PC-9 (cell line): Measurements from ENCODE around the gene RYR2.

ENCODE experiments used
- CTCF ChIP-seq: fragments of 200-600 bp; sonication (generic); conservative IDR thresholded peaks from 2 replicates; pipeline ENCODE4 v1.6.1; 2017; ENCODE audit warnings: mixed run types, antibody characterized with exemption, mild to moderate bottlenecking, moderate library complexity
- EZH2 ChIP-seq: fragments of 200-600 bp; sonication (generic); IDR thresholded peaks from 2 replicates; pipeline ENCODE4 v1.8.0; 2017; ENCODE audit warnings: antibody characterized with exemption, low read depth

DNA sequence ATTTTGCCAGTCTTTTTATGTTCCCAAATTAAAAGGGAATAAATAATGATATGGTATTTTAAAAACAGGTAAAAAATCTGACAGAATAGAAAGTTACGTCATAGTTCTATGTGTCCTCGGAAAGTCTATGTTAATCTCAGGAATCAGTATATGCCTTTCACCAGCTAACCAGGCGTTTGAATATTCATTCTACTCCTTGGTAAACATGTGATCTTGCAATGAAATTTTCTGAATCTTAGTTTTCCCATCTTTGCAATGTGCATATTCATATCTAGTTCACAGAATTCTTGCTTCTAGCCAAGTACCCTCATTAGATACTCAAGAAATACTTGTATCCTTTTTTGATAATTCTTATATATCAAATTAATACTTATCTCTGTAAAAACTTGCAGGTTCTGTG lies 669.3 kb downstream of the RYR2 start:
- no peak for TF ChIP-seq CTCF
- no peak for TF ChIP-seq EZH2
